NCI-H526 treated with DMSO at 0.1 percent for 48 hours (cell line): Measurements from ENCODE around the gene ERG.

Experiments
- DNase-seq: peaks from one replicate; lab custom pipeline; 2025; lab: John Stamatoyannopoulos, UW

Gene ERG

DNA sequence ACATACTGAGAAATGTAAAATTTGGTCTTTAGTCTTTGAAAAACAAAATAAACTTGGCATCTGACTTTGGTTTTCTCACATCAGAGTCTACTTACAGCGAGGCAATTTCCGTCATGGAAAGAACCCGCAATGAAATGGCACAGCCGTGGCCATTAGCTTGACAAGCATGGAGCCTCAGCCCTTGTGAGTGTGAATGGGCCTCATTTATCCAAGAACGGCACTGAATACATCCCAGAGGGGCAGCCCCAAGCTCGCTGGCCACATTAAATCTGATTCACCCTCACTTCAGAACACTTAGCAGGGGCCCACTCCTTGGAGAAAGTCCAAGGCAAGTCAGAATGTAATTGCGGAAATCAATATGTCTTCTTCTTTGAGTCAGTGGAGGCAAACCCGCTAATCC lies 64.8 kb downstream of the ERG start:
- no peak for DNase-seq

GRCh38 chr21:38430401-38430984 lies 67.8 kb downstream of the ERG start:
- DNase-seq, result no peak

- no peak for DNase-seq
Measured at GRCh38 chr21:38429011-38429410, 69.3 kb downstream of the ERG start.

DNA sequence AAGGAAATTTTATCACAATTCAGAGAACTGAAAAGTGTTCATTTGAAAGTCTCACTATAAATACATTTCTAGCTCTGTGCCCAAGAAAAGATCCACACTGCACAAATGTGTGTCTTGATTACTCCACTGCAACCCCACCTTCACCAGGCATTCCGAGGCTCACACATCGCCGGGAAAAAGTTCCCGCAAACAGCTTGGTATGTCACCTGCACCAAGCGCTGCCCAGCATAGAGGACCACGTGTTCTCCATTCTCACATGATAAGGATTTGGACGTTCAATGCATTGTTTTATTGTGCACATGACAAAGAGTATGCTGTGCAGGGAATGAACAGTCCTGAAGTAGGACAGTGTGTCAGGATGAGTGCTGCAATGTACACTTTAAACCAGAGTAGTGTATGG lies 70.1 kb downstream of the ERG start:
- DNase-seq, result no peak

- DNase-seq, result no peak
Measured at GRCh38 chr21:38424305-38425019, 73.8 kb downstream of the ERG start.

DNA sequence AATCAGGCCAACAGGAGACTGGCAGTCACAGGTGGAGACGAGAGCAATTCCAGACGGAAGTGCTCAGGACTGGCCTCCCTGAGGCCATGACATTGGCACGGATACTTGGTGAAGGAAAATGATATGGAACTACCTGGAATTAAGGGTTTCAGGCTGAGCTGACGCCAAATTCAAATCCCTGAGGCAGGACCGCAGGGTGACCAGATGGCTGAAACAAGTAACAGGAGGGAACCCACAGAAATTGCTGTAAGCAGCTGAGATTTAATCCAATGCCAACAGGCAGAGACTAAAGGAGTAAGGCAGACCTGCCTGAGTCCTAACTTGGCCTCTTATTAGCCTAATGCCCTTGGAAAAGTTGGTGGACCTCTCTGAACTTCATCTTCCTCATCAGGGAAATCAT lies 76.2 kb downstream of the ERG start:
- no peak for DNase-seq

DNA sequence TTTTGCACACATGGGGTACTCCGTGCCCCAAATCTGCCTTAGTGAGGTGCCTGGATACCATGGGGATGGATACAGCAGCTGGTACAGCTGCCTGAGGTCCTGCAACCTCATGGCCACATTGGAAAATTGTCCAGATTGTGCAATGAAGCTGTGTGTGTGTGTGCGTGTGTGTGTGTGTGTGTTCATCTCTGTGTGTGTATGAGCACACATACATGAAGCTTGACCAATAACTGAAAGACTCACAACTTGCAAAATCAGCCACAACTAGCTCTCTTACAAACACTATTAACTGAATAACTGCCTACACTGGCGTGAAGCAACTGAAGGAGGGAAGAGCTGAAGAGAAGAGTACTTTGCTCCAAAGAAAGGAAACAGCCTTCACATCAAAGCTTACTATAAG lies 78.1 kb downstream of the ERG start:
- no peak for DNase-seq

- DNase-seq, result no peak
Measured at GRCh38 chr21:38417726-38418125, 80.6 kb downstream of the ERG start.

- no peak for DNase-seq
Measured at GRCh38 chr21:38416791-38417190, 81.5 kb downstream of the ERG start.

- DNase-seq, result no peak
Measured at GRCh38 chr21:38413958-38414548, 84.2 kb downstream of the ERG start.

- DNase-seq, result no peak
Measured at GRCh38 chr21:38410466-38410865, 87.8 kb downstream of the ERG start.

- DNase-seq, result no peak
Measured at GRCh38 chr21:38409907-38410306, 88.4 kb downstream of the ERG start.

DNA sequence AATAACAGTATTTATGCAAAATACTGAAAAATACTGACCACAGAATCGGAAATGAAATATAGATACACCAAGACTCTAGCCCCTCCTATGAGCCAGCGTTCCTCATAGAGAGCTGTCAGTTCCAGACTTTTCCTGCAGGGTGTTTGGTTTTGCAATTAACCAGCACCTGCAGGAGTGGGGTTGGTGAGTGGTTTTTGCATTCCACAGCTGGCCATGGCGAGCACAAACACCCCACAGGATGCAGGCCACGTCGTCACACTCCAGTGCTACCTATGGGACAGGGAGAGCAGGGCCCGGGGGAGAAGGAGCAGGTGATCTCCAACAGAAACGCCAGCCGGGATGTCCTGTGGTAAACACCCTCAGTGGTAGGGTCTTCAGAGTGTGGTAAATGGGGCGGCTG lies 94.1 kb downstream of the ERG start:
- no peak for DNase-seq

- no peak for DNase-seq
Measured at GRCh38 chr21:38402795-38403194, 95.5 kb downstream of the ERG start.

DNA sequence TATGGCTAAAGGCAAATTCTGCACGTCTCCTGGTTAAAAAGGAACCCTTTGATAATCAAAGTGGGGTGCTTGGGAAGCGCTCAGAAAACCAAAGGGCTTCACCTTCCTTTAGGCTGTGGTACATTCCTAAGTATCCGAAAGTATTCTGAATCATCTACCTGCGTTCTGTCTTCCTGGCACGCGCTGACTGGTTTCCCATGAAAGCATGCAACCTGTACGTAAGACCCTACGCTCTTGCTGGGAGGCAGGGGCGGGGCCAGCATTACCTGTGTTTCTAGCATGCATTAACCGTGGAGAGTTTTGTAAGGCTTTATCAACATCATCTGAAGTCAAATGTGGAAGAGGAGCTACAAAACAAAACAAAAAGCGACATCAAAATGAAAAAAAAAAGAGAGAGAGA lies 96.0 kb downstream of the ERG start:
- no peak for DNase-seq

- no peak for DNase-seq
Measured at GRCh38 chr21:38401191-38401926, 96.9 kb downstream of the ERG start.

GRCh38 chr21:38400195-38400919 lies 97.9 kb downstream of the ERG start:
- no peak for DNase-seq

GRCh38 chr21:38399103-38399502 lies 99.2 kb downstream of the ERG start:
- DNase-seq, result no peak

DNA sequence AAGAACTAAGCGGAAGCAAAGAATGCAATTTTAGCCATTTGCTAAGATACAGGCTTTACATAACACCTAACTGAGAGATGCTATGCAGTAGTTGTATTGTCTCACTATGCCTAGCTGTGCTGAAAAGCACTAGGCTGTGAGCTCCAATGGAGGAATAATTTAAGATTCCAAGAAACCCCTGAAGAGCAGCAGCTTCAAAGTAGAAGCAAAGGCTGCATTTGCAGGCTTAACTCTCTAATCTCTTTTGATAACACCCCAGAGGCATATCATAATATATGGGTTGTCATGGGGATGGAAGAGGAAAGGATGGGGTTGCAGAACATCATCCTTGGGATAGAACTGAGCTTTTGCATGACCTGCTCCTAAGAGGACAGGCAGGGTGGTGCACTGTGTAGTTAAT lies 102.0 kb downstream of the ERG start:
- DNase-seq, result no peak

GRCh38 chr21:38395581-38395980 lies 102.7 kb downstream of the ERG start:
- no peak for DNase-seq

GRCh38 chr21:38392661-38393060 lies 105.6 kb downstream of the ERG start:
- no peak for DNase-seq

DNA sequence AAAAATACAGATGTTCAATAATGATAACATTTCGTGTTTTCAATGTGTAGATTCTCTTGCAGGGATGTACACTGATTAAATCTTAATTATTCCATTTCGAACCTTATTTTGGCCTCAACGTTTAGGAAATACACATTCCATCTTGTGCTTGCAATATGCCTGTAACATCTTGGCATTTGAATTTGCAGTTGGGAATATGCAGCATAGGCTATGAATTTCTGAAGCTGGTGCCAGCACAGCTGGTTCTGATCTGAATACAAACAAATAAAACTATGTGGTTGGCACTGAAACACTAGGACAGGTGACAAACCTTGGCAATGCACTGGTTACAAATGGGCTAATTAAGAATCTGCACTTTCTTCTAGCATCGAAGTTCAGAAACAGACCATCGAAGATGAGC lies 108.4 kb downstream of the ERG start:
- no peak for DNase-seq

GRCh38 chr21:38389354-38389676 lies 109.0 kb downstream of the ERG start:
- no peak for DNase-seq
